ENCODE data around the gene TRAPPC14.

- no peak for TF ChIP-seq POLR2A (IDR thresholded peaks at IDR 0.05)
- TF ChIP-seq, protein P1, sequence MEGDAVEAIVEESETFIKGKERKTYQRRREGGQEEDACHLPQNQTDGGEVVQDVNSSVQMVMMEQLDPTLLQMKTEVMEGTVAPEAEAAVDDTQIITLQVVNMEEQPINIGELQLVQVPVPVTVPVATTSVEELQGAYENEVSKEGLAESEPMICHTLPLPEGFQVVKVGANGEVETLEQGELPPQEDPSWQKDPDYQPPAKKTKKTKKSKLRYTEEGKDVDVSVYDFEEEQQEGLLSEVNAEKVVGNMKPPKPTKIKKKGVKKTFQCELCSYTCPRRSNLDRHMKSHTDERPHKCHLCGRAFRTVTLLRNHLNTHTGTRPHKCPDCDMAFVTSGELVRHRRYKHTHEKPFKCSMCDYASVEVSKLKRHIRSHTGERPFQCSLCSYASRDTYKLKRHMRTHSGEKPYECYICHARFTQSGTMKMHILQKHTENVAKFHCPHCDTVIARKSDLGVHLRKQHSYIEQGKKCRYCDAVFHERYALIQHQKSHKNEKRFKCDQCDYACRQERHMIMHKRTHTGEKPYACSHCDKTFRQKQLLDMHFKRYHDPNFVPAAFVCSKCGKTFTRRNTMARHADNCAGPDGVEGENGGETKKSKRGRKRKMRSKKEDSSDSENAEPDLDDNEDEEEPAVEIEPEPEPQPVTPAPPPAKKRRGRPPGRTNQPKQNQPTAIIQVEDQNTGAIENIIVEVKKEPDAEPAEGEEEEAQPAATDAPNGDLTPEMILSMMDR (IDR thresholded peaks at IDR 0.05), result no peak
Measured at GRCh38 chr7:100159099-100159623, 638 bp upstream of the TRAPPC14 start.
